Measurements from ENCODE around the gene ACBD6.

DNA sequence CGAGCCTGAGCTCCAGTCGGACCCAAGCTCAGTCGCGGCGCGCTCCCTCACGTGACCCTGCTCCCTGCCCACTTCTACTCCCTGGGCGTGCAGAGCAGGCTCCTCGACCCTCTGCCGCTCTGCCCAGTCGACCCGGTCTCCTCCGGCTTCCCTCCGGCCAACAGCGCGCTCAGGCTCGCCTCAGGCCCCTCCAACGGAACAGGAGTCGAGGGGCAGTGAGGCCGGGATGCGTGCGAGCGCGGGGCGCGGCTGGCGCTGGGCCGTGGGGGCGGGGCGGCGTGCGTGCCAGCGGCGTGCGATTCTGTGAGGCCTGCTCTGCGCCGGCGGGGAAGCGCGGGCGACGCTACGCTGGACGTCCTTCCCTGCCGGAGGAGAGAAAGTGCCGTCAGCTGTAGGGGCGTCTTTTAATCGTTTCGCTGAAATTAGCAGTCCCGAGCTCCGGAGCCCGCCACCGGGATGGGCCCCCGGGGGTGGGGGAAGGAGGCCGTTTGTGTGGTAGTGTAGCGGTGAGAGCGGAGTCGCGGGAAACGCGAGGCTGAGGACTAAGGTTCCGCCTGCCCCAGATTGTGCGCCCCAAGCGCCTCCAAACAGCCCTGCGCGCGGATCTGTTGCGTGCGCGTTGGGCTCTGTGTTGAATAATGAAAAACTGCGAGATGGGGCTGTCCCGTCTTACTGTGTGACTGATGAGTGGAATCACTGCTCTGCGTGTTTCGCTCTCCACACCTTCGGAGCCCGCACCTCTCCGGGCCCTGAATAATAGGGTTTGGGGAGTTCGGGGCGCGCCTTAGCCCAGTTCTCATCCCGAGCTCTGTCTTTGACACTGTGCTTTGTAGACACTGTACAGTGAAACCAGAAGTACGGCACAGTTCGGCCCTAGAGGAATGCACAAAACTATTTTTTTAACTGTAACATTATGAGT is at the start of gene ACBD6:
- TF ChIP-seq EZH2 (IDR thresholded peaks at IDR 0.05) = no peak
- no peak for TF ChIP-seq FOXP2 (optimal IDR thresholded peaks at IDR 0.05; ENCODE audit: control extremely low read depth, extremely low read length, insufficient read depth)
- peak; percentile 82 for TF ChIP-seq POLR2AphosphoS5 (IDR thresholded peaks at IDR 0.05; ENCODE audit: borderline replicate concordance, low read depth, low read length)
